Hepatocyte (in vitro differentiated cells): ENCODE measurements around the gene ARF3.

Source experiments
- CTCF ChIP-seq: fragments of 200-600 bp; sonication (generic); IDR thresholded peaks from 2 replicates; pipeline ENCODE4 v1.5.1; 2016; ENCODE audit warnings: antibody characterized with exemption, mild to moderate bottlenecking; ENCODE audit not compliant: poor library complexity
- EZH2 ChIP-seq: fragments of 200-600 bp; sonication (generic); IDR thresholded peaks from 2 replicates; pipeline ENCODE4 v1.6.1; 2016; ENCODE audit warnings: antibody characterized with exemption, mild to moderate bottlenecking, borderline replicate concordance

- TF ChIP-seq CTCF, result no peak
- TF ChIP-seq EZH2, result no peak
These were observed 31.8 kb downstream of the ARF3 start, which contains the start of gene FKBP11 for GRCh38 chr12:48925304-48926011.
